Measurements from ENCODE around the gene INPP5A.
"Not testable (repeated sequence)": the region's sequence is repeated elsewhere in the genome, so short reads cannot be mapped to it uniquely, and the experiment has no call there.

INPP5A gene

GRCh38 chr10:132755166-132755711 lies 217.7 kb downstream of the INPP5A start:
- no peak for DNase-seq (ENCODE audit: low read depth, low spot score)

- DNase-seq (ENCODE audit: low read depth, low spot score) = no peak
Measured at GRCh38 chr10:132756591-132756990, 219.0 kb downstream of the INPP5A start.

- DNase-seq (ENCODE audit: low read depth, low spot score) = no peak
Measured at GRCh38 chr10:132757171-132757570, 219.6 kb downstream of the INPP5A start.

GRCh38 chr10:132758865-132759264 lies 221.3 kb downstream of the INPP5A start:
- DNase-seq (ENCODE audit: low read depth, low spot score) = no peak

- no peak for DNase-seq (ENCODE audit: low read depth, low spot score)
Measured at GRCh38 chr10:132761395-132762060, 223.9 kb downstream of the INPP5A start.

GRCh38 chr10:132762267-132762666 lies 224.7 kb downstream of the INPP5A start:
- no peak for DNase-seq (ENCODE audit: low read depth, low spot score)

GRCh38 chr10:132763545-132763944 lies 226.0 kb downstream of the INPP5A start:
- DNase-seq (ENCODE audit: low read depth, low spot score) = no peak

GRCh38 chr10:132764108-132764507 lies 226.5 kb downstream of the INPP5A start:
- DNase-seq (ENCODE audit: low read depth, low spot score) = no peak

- no peak for DNase-seq (ENCODE audit: low read depth, low spot score)
Measured at GRCh38 chr10:132765435-132765834, 227.8 kb downstream of the INPP5A start.

- no peak for DNase-seq (ENCODE audit: low read depth, low spot score)
Measured at GRCh38 chr10:132766291-132766690, 228.7 kb downstream of the INPP5A start.

GRCh38 chr10:132768346-132769248 lies 231.0 kb downstream of the INPP5A start:
- no peak for DNase-seq (ENCODE audit: low read depth, low spot score)

GRCh38 chr10:132770061-132771021 lies 232.8 kb downstream of the INPP5A start:
- DNase-seq (ENCODE audit: low read depth, low spot score) = no peak

GRCh38 chr10:132772816-132773215 lies 235.2 kb downstream of the INPP5A start:
- not testable (repeated sequence) for DNase-seq (ENCODE audit: low read depth, low spot score)

GRCh38 chr10:132774181-132774901 lies 236.8 kb downstream of the INPP5A start:
- DNase-seq (ENCODE audit: low read depth, low spot score) = peak; percentile 29

GRCh38 chr10:132774902-132775863 lies 237.6 kb downstream of the INPP5A start:
- DNase-seq (ENCODE audit: low read depth, low spot score) = peak; percentile 92

GRCh38 chr10:132776186-132776585 lies 238.6 kb downstream of the INPP5A start:
- no peak for DNase-seq (ENCODE audit: low read depth, low spot score)

- no peak for DNase-seq (ENCODE audit: low read depth, low spot score)
Measured at GRCh38 chr10:132776821-132777220, 239.2 kb downstream of the INPP5A start.

GRCh38 chr10:132777441-132777840 lies 239.9 kb downstream of the INPP5A start:
- DNase-seq (ENCODE audit: low read depth, low spot score) = no peak

- no peak for DNase-seq (ENCODE audit: low read depth, low spot score)
Measured at GRCh38 chr10:132779549-132780294, 242.1 kb downstream of the INPP5A start.
